ENCODE results near the gene CEP152. TPM values are rescaled to one million over a fixed set of nuclear protein-coding genes. Genes with fewer than 3 reads are reported as not detected.

The CEP152 gene
- total and polyA plus RNA-seq, 10 of the 15 experiments (the other 5 are each of a cell fraction or from before 2014, with no cell fraction given), result 5.3 to 22.6 (median 14.2) TPM

DNA sequence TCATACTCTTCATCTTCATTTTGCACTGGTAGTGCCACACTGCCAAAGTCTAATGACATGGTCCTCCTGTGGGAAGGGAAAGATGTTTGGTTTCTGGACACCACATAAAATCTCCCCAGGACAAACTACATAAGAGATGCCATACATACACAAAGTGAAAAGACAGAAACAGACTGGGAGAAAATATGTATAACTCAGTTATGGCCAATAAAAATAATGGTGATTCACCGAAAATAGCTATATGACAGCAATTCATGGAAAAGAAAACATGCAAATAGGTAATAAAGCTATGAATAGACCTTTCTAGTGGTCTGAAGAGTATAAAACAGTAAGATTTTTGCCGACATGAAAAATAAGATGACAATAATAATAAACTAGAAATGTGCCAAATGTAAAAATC lies 5.3 kb downstream of the CEP152 start:
- CTCF ChIA-PET, result interaction anchor here (0.6 to 2.9 kb wide), 7 partner anchors 13 to 632 kb away, joined by 3 to 13 read pairs (median 4); partner anchors contain the start of gene EID1
- in situ Hi-C loops (cut with MboI), result loop anchor here (25.0 kb wide), 1 partner anchor 643 kb away; no protein-coding TSS in a partner anchor
- TF ChIP-seq, protein P1, sequence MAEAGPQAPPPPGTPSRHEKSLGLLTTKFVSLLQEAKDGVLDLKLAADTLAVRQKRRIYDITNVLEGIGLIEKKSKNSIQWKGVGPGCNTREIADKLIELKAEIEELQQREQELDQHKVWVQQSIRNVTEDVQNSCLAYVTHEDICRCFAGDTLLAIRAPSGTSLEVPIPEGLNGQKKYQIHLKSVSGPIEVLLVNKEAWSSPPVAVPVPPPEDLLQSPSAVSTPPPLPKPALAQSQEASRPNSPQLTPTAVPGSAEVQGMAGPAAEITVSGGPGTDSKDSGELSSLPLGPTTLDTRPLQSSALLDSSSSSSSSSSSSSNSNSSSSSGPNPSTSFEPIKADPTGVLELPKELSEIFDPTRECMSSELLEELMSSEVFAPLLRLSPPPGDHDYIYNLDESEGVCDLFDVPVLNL (IDR thresholded peaks at IDR 0.05; ENCODE audit: low read depth, low read length), result no peak
- TF ChIP-seq ESRRA (IDR thresholded peaks at IDR 0.05; ENCODE audit: low read length), result no peak
- TF ChIP-seq CEBPB (IDR thresholded peaks at IDR 0.05; ENCODE audit: borderline replicate concordance in 1 of 2, low read depth in 2 of 2, low read length in 2 of 2), result no peak
- TF ChIP-seq, protein P2, sequence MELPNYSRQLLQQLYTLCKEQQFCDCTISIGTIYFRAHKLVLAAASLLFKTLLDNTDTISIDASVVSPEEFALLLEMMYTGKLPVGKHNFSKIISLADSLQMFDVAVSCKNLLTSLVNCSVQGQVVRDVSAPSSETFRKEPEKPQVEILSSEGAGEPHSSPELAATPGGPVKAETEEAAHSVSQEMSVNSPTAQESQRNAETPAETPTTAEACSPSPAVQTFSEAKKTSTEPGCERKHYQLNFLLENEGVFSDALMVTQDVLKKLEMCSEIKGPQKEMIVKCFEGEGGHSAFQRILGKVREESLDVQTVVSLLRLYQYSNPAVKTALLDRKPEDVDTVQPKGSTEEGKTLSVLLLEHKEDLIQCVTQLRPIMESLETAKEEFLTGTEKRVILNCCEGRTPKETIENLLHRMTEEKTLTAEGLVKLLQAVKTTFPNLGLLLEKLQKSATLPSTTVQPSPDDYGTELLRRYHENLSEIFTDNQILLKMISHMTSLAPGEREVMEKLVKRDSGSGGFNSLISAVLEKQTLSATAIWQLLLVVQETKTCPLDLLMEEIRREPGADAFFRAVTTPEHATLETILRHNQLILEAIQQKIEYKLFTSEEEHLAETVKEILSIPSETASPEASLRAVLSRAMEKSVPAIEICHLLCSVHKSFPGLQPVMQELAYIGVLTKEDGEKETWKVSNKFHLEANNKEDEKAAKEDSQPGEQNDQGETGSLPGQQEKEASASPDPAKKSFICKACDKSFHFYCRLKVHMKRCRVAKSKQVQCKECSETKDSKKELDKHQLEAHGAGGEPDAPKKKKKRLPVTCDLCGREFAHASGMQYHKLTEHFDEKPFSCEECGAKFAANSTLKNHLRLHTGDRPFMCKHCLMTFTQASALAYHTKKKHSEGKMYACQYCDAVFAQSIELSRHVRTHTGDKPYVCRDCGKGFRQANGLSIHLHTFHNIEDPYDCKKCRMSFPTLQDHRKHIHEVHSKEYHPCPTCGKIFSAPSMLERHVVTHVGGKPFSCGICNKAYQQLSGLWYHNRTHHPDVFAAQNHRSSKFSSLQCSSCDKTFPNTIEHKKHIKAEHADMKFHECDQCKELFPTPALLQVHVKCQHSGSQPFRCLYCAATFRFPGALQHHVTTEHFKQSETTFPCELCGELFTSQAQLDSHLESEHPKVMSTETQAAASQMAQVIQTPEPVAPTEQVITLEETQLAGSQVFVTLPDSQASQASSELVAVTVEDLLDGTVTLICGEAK (IDR thresholded peaks at IDR 0.05; ENCODE audit: borderline replicate concordance), result no peak
- TF ChIP-seq, protein P3, sequence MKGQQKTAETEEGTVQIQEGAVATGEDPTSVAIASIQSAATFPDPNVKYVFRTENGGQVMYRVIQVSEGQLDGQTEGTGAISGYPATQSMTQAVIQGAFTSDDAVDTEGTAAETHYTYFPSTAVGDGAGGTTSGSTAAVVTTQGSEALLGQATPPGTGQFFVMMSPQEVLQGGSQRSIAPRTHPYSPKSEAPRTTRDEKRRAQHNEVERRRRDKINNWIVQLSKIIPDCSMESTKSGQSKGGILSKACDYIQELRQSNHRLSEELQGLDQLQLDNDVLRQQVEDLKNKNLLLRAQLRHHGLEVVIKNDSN (IDR thresholded peaks at IDR 0.05; ENCODE audit: borderline replicate concordance, extremely low read length, insufficient read depth, low read depth, low read length), result no peak
- no peak for TF ChIP-seq SP1 (IDR thresholded peaks at IDR 0.05; ENCODE audit: low read depth, low read length)
- TF ChIP-seq, protein P4, sequence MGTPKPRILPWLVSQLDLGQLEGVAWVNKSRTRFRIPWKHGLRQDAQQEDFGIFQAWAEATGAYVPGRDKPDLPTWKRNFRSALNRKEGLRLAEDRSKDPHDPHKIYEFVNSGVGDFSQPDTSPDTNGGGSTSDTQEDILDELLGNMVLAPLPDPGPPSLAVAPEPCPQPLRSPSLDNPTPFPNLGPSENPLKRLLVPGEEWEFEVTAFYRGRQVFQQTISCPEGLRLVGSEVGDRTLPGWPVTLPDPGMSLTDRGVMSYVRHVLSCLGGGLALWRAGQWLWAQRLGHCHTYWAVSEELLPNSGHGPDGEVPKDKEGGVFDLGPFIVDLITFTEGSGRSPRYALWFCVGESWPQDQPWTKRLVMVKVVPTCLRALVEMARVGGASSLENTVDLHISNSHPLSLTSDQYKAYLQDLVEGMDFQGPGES (IDR thresholded peaks at IDR 0.05), result no peak
- TF ChIP-seq TAF1 (IDR thresholded peaks at IDR 0.05; ENCODE audit: borderline replicate concordance, low read depth, low read length), result no peak
- no peak for TF ChIP-seq TARDBP (IDR thresholded peaks at IDR 0.05; ENCODE audit: borderline replicate concordance)
- TF ChIP-seq EZH2 (IDR thresholded peaks at IDR 0.05; ENCODE audit: borderline replicate concordance, control insufficient read depth, low read depth, low read length), result no peak
- no peak for TF ChIP-seq SIN3A (IDR thresholded peaks at IDR 0.05; ENCODE audit: low read depth, low read length)
- TF ChIP-seq BCL11A (IDR thresholded peaks at IDR 0.05; ENCODE audit: low read depth, low read length), result no peak
- no peak for TF ChIP-seq BRCA1 (IDR thresholded peaks at IDR 0.05; ENCODE audit: low read depth, low read length)
- TF ChIP-seq POLR2A (IDR thresholded peaks at IDR 0.05; ENCODE audit: low read depth, low read length), result no peak
- no peak for TF ChIP-seq SMAD1 (IDR thresholded peaks at IDR 0.05; ENCODE audit: low read depth, partially characterized antibody)
- TF ChIP-seq WRNIP1 (IDR thresholded peaks at IDR 0.05; ENCODE audit: borderline replicate concordance, low read depth, low read length), result no peak
- no peak for TF ChIP-seq MYB (IDR thresholded peaks at IDR 0.05; ENCODE audit: borderline replicate concordance, low read depth, low read length)
- TF ChIP-seq FOXM1 (IDR thresholded peaks at IDR 0.05; ENCODE audit: low read depth, low read length), result no peak

More for the DNA sequence above, 5.3 kb downstream of the CEP152 start:
- RAD21 ChIA-PET (ENCODE audit: unreplicated experiment), result interaction anchor here (1.4 to 1.5 kb wide), 3 partner anchors 11 to 617 kb away, joined by 3 to 8 read pairs (median 5); partner anchors contain the start of genes EID1 and FGF7
- H3K79me2 ChIP-seq (ENCODE audit: control insufficient read depth, insufficient read depth, low read length), result peaks cover 54% of the 10 kb centered on the region
- no peak overlapping the region for H3K27ac ChIP-seq (ENCODE audit: control insufficient read depth, insufficient read depth)
- H3K9me3 ChIP-seq (replicated peaks; ENCODE audit: control insufficient read depth, insufficient read depth, low read length), result no peaks in the 10 kb centered on the region
- POLR2A ChIA-PET, result interaction anchor here (0.5 to 2.9 kb wide), 3 partner anchors 9 to 235 kb away, joined by 3 to 19 read pairs (median 3); no protein-coding TSS in a partner anchor
- SMC1A ChIA-PET (ENCODE audit: uncharacterized antibody, unreplicated experiment), result interaction anchor here (0.8 to 1.6 kb wide), 8 partner anchors 9 to 447 kb away, joined by 3 to 16 read pairs (median 3); no protein-coding TSS in a partner anchor
- no peak overlapping the region for H3K9ac ChIP-seq (ENCODE audit: control insufficient read depth, insufficient read depth, low read length)
- intact Hi-C loops (cut with micrococcal nuclease; ENCODE audit: unreplicated experiment), result loop anchor here (5.0 kb wide), 1 partner anchor 448 kb away; no protein-coding TSS in a partner anchor
- peaks cover 0 to 7% of the 10 kb centered on the region in 2 experiments; a peak in 3 of 4 replicates for H3K36me3 ChIP-seq (ENCODE audit: control insufficient read depth in 2 of 2, insufficient read depth in 2 of 2, low read length in 1 of 2)
- no peak overlapping the region for H3K4me2 ChIP-seq (ENCODE audit: control insufficient read depth, insufficient read depth)
- DNase-seq (ENCODE audit: low read depth, low spot score) (no peak), FAIRE-seq (no peak), ATAC-seq (no peak)
- no peaks in the 10 kb centered on the region for H4K20me1 ChIP-seq (ENCODE audit: control insufficient read depth, insufficient read depth)
- H3K4me3 ChIP-seq, result no peak overlapping the region
- 0 out of 2 replicates have a peak overlapping the region, but pooled peaks have one; percentile 20 for H2AFZ ChIP-seq (ENCODE audit: control insufficient read depth, low read depth, low read length)
- no TSS peak for BruUV-seq (replicated peaks)
- WGBS (ENCODE audit: insufficient coverage, insufficient replicate concordance, low lambda C conversion rate, missing lambda C conversion rate), result 20% methylated on average over 2 of the region's 2 CpGs
- H3K27me3 ChIP-seq (replicated peaks in 1 of 2; ENCODE audit: control insufficient read depth in 2 of 2, insufficient read depth in 2 of 2, low read length in 1 of 2), result no peaks in the 10 kb centered on the region
- peaks cover 9% of the 10 kb centered on the region for H3K4me1 ChIP-seq (ENCODE audit: control insufficient read depth, insufficient read depth, low read length)
